ENCODE results near the gene MATK.

MATK gene

DNA sequence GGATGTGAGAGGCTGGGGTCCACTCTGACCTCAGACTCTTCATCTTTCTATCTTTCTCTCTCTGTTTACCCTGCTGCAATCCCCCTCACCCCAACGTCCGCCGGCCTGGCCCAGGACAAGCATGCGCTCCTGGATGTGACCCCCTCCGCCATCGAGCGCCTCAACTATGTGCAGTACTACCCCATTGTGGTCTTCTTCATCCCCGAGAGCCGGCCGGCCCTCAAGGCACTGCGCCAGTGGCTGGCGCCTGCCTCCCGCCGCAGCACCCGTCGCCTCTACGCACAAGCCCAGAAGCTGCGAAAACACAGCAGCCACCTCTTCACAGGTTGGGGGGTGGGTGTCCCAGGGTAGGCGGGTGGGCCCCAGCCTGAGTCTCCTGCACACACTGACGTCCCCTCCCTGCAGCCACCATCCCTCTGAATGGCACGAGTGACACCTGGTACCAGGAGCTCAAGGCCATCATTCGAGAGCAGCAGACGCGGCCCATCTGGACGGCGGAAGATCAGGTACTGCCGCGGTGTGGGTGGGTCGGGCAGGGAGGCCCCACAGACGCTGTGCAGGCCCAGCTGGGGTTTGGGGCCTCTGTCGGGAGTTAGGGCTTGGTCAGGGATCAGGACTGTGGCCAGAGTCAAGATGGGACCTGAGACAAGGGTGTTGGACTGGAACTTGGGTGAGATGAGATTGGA lies 39.7 kb downstream of the MATK start:
- DNase-seq: no peak

DNA sequence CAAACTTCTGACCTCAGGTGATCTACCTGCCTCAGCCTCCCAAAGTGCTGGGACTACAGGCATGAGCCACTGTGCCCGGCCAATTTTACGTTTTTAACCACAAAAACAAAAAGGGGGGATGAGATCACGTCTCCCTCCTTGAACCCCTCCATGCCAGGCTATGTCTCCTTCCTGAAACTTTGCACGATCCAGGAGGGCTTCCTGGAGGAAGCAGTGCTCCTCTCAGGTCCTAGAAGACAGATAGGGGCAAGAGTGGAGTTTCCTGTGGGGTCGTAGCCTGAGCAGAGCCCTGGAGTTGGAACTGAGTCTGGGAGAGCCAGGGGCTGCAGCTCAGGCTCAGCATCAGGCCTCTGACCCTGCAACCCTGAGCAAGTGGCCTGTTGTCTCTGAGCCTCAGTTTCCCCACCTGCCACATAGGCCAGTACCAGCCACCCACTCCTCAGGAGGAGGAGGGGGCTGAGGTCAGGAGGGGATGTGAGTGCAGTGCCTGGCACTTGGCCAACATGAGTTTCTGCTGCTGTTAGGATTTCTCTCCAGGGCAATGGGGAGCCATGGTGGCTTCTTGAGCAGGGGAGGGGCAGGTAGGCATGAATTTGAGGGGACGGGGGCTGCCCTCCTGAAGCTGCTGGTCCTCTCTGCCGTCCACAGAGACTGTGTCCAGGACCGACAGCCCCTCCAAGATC lies 40.7 kb downstream of the MATK start:
- DNase-seq: no peak

DNA sequence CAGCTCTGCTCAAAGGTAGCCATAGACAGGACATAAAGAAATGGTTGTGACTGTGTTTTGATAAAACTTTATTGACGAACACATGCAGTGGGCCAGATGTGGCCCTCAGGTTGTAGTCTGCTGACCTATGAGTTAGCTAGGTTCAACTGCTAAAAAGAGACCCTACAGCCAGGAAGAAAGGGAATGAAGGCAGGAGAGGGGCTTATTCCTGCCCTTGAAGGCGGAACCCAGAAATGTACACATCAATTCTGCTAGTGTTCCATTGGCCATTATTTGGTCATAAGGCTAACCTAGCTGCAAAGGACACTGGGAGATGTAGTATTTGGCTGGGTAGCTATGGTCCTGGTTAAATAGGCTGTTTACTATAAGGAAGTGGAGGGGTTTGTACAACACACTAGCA lies 42.7 kb downstream of the MATK start:
- no peak for DNase-seq

DNA sequence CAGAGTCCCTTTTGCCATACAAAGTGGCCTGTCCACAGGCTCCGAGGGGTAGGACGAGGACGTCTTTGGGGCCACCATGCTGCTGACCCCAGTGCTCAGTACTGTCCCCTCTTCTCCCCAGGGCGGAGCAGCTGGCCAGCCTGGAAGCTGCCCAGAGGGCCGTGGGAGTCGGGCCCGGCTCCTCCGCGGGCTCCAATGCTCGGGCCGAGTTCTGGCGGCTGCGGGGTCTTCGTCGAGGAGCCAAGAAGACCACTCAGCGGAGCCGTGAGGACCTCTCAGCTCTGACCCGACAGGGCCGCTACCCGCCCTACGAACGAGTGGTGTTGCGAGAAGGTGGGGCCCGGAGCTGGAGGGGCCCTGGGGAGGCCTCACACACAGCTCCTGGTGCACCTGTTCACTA lies 45.8 kb downstream of the MATK start:
- DNase-seq: no peak

DNA sequence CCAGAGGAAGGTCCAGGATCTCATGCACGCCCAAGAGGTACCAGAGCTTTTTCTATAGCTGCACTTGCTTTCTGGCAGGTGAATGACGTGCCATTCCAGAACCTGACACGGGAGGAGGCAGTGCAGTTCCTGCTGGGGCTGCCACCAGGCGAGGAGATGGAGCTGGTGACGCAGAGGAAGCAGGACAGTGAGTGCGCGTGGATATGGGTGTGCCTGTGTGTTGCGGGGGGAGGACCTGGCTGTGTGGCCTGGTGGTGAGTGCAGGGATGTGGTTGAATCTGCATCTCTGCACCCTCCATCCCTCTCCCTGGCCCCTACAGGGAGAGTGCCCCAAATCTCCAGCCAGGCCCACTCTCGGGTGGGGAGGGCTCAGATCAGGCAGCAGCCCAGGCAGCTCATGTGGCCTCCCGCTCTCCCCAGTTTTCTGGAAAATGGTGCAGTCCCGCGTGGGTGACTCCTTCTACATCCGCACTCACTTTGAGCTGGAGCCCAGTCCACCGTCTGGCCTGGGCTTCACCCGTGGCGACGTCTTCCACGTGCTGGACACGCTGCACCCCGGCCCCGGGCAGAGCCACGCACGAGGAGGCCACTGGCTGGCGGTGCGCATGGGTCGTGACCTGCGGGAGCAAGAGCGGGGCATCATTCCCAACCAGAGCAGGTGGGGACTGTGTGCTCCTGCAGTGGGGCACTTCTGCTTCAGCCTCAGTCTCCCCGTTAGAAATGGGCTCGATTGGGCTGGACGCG lies 47.5 kb downstream of the MATK start:
- no peak for DNase-seq

DNA sequence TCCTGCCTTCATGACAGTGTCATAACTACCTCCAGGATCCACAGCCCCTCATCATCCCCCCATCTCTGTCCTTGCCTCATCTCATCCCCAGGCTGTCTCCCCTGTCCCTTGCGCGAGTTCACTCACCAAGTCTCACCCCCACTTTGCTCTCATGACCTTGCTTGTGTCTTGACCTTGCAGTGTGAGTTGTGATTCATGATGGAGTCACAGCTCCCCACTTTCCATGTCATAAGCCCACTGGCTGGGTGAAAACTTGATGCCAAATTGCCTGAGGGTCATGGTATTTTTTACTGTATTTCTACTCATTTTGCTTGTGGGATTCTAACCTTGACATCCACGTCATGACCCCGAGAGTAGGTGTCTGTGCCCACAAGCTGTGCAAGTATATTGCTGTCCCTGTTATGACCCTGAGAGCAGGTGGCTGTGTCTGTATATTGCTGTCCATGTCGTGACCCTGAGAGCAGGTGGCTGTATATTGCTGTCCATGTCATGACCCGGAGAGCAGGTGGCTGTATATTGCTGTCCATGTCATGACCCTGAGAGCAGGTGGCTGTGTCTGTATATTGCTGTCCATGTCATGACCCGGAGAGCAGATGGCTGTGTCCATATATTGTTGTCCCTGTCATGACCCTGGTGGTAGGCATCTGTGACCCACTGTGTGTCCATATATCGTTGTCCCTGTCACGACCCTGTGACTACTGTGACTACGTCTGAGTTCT lies 48.5 kb downstream of the MATK start:
- DNase-seq: no peak

DNA sequence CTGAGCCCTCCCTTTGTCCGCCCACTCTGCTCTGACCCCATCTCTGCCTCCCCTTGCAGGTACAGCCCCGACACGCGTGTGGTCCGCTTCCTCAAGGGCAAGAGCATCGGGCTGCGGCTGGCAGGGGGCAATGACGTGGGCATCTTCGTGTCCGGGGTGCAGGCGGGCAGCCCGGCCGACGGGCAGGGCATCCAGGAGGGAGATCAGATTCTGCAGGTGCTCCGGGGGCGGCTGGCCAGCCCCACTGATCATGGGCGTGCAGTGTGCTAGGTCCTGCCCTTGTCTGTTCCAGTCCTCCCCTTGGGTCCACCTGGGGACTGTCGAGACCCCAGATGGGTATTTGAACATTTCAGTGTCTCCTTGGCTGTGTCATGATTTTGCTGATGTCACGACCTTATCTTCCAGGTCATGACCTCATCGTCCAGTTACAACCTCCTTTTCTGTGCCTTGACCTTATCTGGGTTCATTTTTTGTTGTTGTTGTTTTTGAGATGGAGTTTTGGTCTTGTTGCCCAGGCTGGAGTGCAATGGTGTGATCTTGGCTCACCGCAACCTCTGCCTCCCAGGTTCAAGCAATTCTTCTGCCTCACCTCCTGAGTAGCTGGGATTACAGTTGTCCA lies 50.0 kb downstream of the MATK start:
- DNase-seq: no peak

DNA sequence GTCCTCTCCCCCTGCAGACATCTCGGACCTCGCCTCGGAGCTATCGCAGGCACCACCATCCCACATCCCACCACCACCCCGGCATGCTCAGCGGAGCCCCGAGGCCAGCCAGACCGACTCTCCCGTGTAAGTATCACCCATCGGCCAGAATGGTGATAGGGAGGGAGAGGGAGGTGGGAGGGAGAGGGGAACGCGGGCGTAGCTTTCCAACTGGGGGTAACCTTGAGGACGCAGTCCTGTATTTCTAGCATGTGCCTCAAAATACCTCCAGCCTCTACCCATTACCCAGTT lies 51.9 kb downstream of the MATK start:
- no peak for DNase-seq

DNA sequence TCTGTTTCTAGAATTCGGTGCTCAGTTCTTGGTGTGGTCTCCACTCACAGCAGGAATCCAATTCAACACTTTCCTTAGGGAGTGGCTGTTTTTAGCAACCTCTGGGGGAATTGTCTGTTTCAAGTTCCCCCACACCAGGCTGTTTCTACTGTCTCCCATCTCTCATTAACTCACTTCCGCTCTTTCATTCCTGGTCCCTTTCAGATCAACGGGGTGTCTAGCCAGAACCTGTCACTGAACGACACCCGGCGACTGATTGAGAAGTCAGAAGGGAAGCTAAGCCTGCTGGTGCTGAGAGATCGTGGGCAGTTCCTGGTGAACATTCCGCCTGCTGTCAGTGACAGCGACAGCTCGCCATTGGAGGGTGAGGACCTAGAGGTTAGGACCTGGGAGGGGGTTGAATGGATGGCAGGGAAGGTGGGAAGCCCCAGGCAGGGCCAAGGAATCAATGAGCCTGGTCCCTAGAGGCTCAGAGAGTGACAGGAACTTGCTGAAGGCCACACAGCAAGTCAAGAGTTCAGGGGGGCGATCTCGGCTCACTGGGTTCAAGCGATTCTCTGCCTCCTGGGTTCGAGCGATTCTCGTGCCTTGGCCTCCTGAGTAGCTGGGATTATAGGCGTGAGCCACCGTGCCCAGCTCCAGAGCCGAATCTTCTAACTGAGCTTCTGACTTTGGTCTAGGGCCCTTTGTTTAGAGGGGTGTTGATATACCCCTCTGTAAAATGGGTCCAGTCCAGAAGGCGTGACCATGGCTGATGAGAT lies 52.5 kb downstream of the MATK start:
- no peak for DNase-seq

DNA sequence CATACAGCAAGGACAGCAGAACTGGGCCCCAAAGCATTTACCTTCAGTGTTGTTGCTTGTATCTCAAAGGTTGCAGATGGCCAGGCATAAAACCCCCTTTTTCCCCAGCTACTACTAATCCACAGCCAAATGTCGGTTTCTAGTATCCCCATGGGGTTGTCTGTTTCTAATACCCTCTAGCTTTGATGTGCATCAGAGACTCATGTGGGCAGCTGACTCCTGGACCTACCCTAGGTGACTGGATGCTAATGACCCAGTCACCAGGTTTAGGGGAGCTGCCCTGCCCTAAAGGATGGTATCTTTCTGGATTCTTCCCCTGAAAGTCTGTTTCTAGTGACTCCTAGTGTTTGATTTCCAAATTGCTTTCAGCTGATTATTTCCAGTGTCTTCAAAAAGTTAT lies 54.1 kb downstream of the MATK start:
- DNase-seq: no peak

DNA sequence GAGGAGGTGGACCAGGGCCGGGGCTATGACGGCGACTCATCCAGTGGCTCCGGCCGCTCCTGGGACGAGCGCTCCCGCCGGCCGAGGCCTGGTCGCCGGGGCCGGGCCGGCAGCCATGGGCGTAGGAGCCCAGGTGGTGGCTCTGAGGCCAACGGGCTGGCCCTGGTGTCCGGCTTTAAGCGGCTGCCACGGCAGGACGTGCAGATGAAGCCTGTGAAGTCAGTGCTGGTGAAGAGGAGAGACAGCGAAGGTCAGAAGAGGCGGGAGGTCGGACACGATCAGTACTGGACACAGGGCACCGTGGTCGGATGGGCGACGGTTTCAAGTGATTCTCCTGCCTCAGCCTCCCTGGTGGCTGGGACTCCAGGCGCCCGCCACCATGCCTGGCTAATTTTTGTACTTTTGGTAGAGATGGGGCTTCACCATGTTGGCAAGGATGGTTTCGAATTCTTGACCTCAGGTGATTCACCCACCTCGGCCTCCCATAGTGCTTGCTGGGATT lies 55.7 kb downstream of the MATK start:
- no peak for DNase-seq

All from T-helper 9 cell (primary cell).